H1 (cell line): ENCODE results near the gene FBN2. TPM values are rescaled to one million over a fixed set of nuclear protein-coding genes. Genes with fewer than 3 reads are reported as not detected.

Source experiments
- CTCF ChIA-PET: fragments of 300-600 bp; sonication (Branson Sonifier 250); formaldehyde crosslinking; loops from one replicate; lab custom pipeline; 2021; ENCODE audit not compliant: partially characterized antibody; lab: Charles Lee
- POLR2A ChIA-PET: fragments of 300-600 bp; sonication (Branson Sonifier 250); formaldehyde crosslinking; loops from one replicate; lab custom pipeline; 2021; ENCODE audit warnings: inconsistent platforms; ENCODE audit not compliant: partially characterized antibody; lab: Charles Lee
- DNase-seq, 2 experiments: peaks; one replicate each; pipeline versions ENCODE4 v3.0.0 to v3.0.0-alpha.2; 2010 to 2022; ENCODE audit warnings: low spot score in 2 of 2, low read depth in 1 of 2, mixed read lengths in 1 of 2
- FAIRE-seq: peaks from 2 replicates; lab custom pipeline; 2011; peaks lifted over from hg19 to GRCh38; lab: Jason Lieb, UNC
- H2AFZ ChIP-seq: 2 replicates; pipeline ENCODE4 v1.8.1; 2012; ENCODE audit warnings: low read length, inconsistent platforms
- H2AK5ac ChIP-seq: 2 replicates; pipeline ENCODE4 v1.6.1; 2013; ENCODE audit warnings: low read depth, low read length
- H2BK120ac ChIP-seq: replicated peaks from 2 replicates; pipeline ENCODE3; 2013; ENCODE audit warnings: low read depth, low read length, inconsistent platforms
- H2BK12ac ChIP-seq: 2 replicates; pipeline ENCODE4 v1.6.1; 2013; ENCODE audit warnings: low read depth, low read length
- H2BK15ac ChIP-seq: 2 replicates; pipeline ENCODE4 v1.6.1; 2013; ENCODE audit warnings: low read length
- H2BK20ac ChIP-seq: 2 replicates; pipeline ENCODE4 v1.6.1; 2013; ENCODE audit warnings: low read length
- H2BK5ac ChIP-seq: 2 replicates; pipeline ENCODE4 v1.6.1; 2013; ENCODE audit warnings: low read depth, low read length
- H3K14ac ChIP-seq: 2 replicates; pipeline ENCODE4 v1.6.1; 2013; ENCODE audit warnings: inconsistent platforms; ENCODE audit not compliant: insufficient read length
- H3K18ac ChIP-seq: 2 replicates; pipeline ENCODE4 v1.6.1; 2013; ENCODE audit warnings: low read length; ENCODE audit errors: extremely low read depth
- H3K23ac ChIP-seq: 2 replicates; pipeline ENCODE4 v1.6.1; 2013; ENCODE audit warnings: inconsistent platforms; ENCODE audit not compliant: insufficient read length
- H3K23me2 ChIP-seq: 2 replicates; pipeline ENCODE4 v1.6.1; 2013; ENCODE audit warnings: low read depth, low read length
- H3K27ac ChIP-seq: 2 replicates; pipeline ENCODE4 v1.6.1; 2011; ENCODE audit warnings: low read depth, low read length, inconsistent platforms
- H3K27me3 ChIP-seq, 4 experiments: replicated peaks in 1 of 4; 1 replicate in 1 of 4; 2 replicates in 3 of 4; pipeline versions ENCODE4 v1.6.1 to v1.8.1; 2011 to 2013; ENCODE audit warnings: low read length in 3 of 4, mild to moderate bottlenecking in 3 of 4, inconsistent platforms in 2 of 4, mixed read lengths in 2 of 4, moderate library complexity in 1 of 4; ENCODE audit not compliant: control insufficient read depth in 3 of 4, insufficient read depth in 3 of 4; ENCODE audit errors: extremely low read depth in 1 of 4
- H3K36me3 ChIP-seq, 4 experiments: 2 replicates each; pipeline versions ENCODE4 v1.6.1 to v1.8.1; 2011 to 2013; ENCODE audit warnings: mild to moderate bottlenecking in 4 of 4, low read length in 3 of 4, moderate library complexity in 2 of 4, control low read depth in 1 of 4, inconsistent platforms in 1 of 4; ENCODE audit not compliant: insufficient read depth in 4 of 4, control insufficient read depth in 2 of 4
- H3K4ac ChIP-seq: replicated peaks from 2 replicates; pipeline ENCODE3; 2013; ENCODE audit warnings: low read length, low read depth, mixed read lengths, inconsistent platforms; ENCODE audit not compliant: insufficient read length
- H3K4me1 ChIP-seq, 4 experiments: replicated peaks in 1 of 4; 1 replicate in 1 of 4; 2 replicates in 3 of 4; pipeline versions ENCODE4 v1.6.1 to v1.8.1; 2011 to 2013; ENCODE audit warnings: low read length in 3 of 4, inconsistent platforms in 2 of 4, mixed read lengths in 1 of 4; ENCODE audit not compliant: insufficient read depth in 4 of 4, control insufficient read depth in 3 of 4
- H3K4me2 ChIP-seq, 2 experiments: 2 replicates each; pipeline versions ENCODE4 v1.6.1 to v1.8.1; 2011 to 2013; ENCODE audit warnings: low read depth in 2 of 2, low read length in 2 of 2, control low read depth in 1 of 2, inconsistent platforms in 1 of 2, mild to moderate bottlenecking in 1 of 2; ENCODE audit not compliant: insufficient read depth in 1 of 2
- H3K4me3 ChIP-seq, 4 experiments: fragments of 200-600, 300-600 bp in 1 of 4; sonication (generic), shearing (Covaris generic), sonication (Bioruptor Twin) in 1 of 4; 2 replicates each; pipeline versions ENCODE4 v1.5.1 to v1.8.1; 2011 to 2016; ENCODE audit warnings: low read length in 4 of 4, low read depth in 3 of 4, control low read depth in 2 of 4, inconsistent platforms in 2 of 4, mild to moderate bottlenecking in 2 of 4, mixed read lengths in 1 of 4, moderate library complexity in 1 of 4; ENCODE audit not compliant: insufficient read depth in 2 of 4; ENCODE audit errors: extremely low read depth in 1 of 4
- H3K56ac ChIP-seq: replicated peaks from 2 replicates; pipeline ENCODE3; 2013; ENCODE audit warnings: low read depth, mild to moderate bottlenecking, mixed read lengths, low read length, inconsistent platforms; ENCODE audit not compliant: insufficient read length
- H3K79me1 ChIP-seq: 2 replicates; pipeline ENCODE4 v1.6.1; 2013; ENCODE audit warnings: low read depth, low read length, control low read depth
- H3K79me2 ChIP-seq, 2 experiments: 2 replicates each; pipeline versions ENCODE4 v1.6.1 to v1.8.1; 2012 to 2013; ENCODE audit warnings: low read length in 2 of 2, mild to moderate bottlenecking in 2 of 2, inconsistent platforms in 1 of 2; ENCODE audit not compliant: insufficient read depth in 2 of 2, control insufficient read depth in 1 of 2
- H3K9ac ChIP-seq, 4 experiments: replicated peaks in 1 of 4; 1 replicate in 1 of 4; 2 replicates in 3 of 4; pipeline versions ENCODE4 v1.6.1 to v1.8.1; 2011 to 2013; ENCODE audit warnings: low read depth in 3 of 4, low read length in 3 of 4, control low read depth in 2 of 4, mild to moderate bottlenecking in 2 of 4, moderate library complexity in 2 of 4, inconsistent platforms in 1 of 4; ENCODE audit errors: extremely low read depth in 1 of 4
- H3K9me3 ChIP-seq, 2 experiments: 2 replicates each; pipeline versions ENCODE4 v1.6.1 to v1.8.1; 2012 to 2013; ENCODE audit warnings: mild to moderate bottlenecking in 2 of 2, moderate library complexity in 2 of 2, control low read depth in 1 of 2, inconsistent platforms in 1 of 2, low read depth in 1 of 2, low read length in 1 of 2, mixed read lengths in 1 of 2; ENCODE audit not compliant: insufficient read depth in 2 of 2
- H4K20me1 ChIP-seq, 2 experiments: replicated peaks in 1 of 2; 2 replicates each; pipeline versions ENCODE3 to v1.8.1; 2011 to 2013; ENCODE audit warnings: inconsistent platforms in 2 of 2, low read length in 2 of 2, mild to moderate bottlenecking in 1 of 2; ENCODE audit not compliant: insufficient read depth in 2 of 2, control insufficient read depth in 1 of 2
- H4K5ac ChIP-seq: 2 replicates; pipeline ENCODE4 v1.6.1; 2013; ENCODE audit warnings: low read length, low read depth, mixed read lengths, inconsistent platforms; ENCODE audit not compliant: insufficient read length
- H4K8ac ChIP-seq: 2 replicates; pipeline ENCODE4 v1.8.0; 2013; ENCODE audit warnings: mild to moderate bottlenecking, moderate library complexity, low read length, inconsistent platforms; ENCODE audit not compliant: insufficient read depth; ENCODE audit errors: extremely low read depth
- H4K91ac ChIP-seq: replicated peaks from 2 replicates; pipeline ENCODE3; 2013; ENCODE audit warnings: low read length, mixed read lengths, inconsistent platforms; ENCODE audit not compliant: insufficient read length
- ASH2L ChIP-seq: fragments of 200-600, 300-600 bp; sonication (generic); IDR thresholded peaks from one replicate; pipeline ENCODE4 v1.7.1; 2017; ENCODE audit warnings: low read length
- ATF2 ChIP-seq: IDR thresholded peaks from 2 replicates; pipeline ENCODE4 v1.6.1; 2012; ENCODE audit warnings: low read length, inconsistent platforms
- CHD1 ChIP-seq: IDR thresholded peaks from 2 replicates; pipeline ENCODE4 v1.6.1; 2012; ENCODE audit warnings: low read depth, low read length, improper control_type of control experiment
- EZH2 ChIP-seq: fragments of 200-600 bp; sonication (generic); IDR thresholded peaks from 2 replicates; pipeline ENCODE4 v1.7.1; 2012; ENCODE audit warnings: low read depth, mild to moderate bottlenecking, moderate library complexity, low read length, inconsistent platforms; ENCODE audit not compliant: severe bottlenecking
- HDAC6 ChIP-seq: IDR thresholded peaks from one replicate; pipeline ENCODE4 v1.7.1; 2012; ENCODE audit warnings: low read depth, mild to moderate bottlenecking, inconsistent platforms, low read length, moderate library complexity
- JUND ChIP-seq: IDR thresholded peaks from 2 replicates; pipeline ENCODE4 v1.6.1; 2011; ENCODE audit warnings: mild to moderate bottlenecking, improper control_type of control experiment, low read length
- MAX ChIP-seq: IDR thresholded peaks from 2 replicates; pipeline ENCODE4 v1.6.1; 2012; ENCODE audit warnings: inconsistent platforms
- NRF1 ChIP-seq: IDR thresholded peaks from 2 replicates; pipeline ENCODE4 v1.6.1; 2011; ENCODE audit warnings: mild to moderate bottlenecking, low read depth, low read length, improper control_type of control experiment
- PHF8 ChIP-seq: fragments of 200-600 bp; sonication (generic); conservative IDR thresholded peaks from 2 replicates; pipeline ENCODE4 v1.7.1; 2012; ENCODE audit warnings: low read depth, mild to moderate bottlenecking, inconsistent platforms, low read length, moderate library complexity
- POLR2A ChIP-seq, 2 experiments: IDR thresholded peaks; 1 replicate in 1 of 2; 2 replicates in 1 of 2; pipeline ENCODE4 v1.6.1; 2011; ENCODE audit warnings: low read depth in 2 of 2, low read length in 2 of 2, mild to moderate bottlenecking in 2 of 2; ENCODE audit errors: control extremely low read depth in 1 of 2
- POLR2AphosphoS5 ChIP-seq: IDR thresholded peaks from 2 replicates; pipeline ENCODE4 v1.6.1; 2011; ENCODE audit warnings: low read depth, low read length
- POU5F1 ChIP-seq: IDR thresholded peaks from 2 replicates; pipeline ENCODE4 v1.6.1; 2011; ENCODE audit warnings: low read depth, mild to moderate bottlenecking, low read length, moderate library complexity
- RXRA ChIP-seq: IDR thresholded peaks from 2 replicates; pipeline ENCODE4 v1.6.1; 2011; ENCODE audit warnings: low read depth, mild to moderate bottlenecking, low read length, moderate library complexity; ENCODE audit not compliant: insufficient read depth
- SAP30 ChIP-seq: fragments of 300-600 bp; sonication (generic); IDR thresholded peaks from 2 replicates; pipeline ENCODE4 v1.7.1; 2012; ENCODE audit warnings: low read length, moderate library complexity, mild to moderate bottlenecking, inconsistent platforms; ENCODE audit not compliant: insufficient read depth, insufficient replicate concordance
- SRF ChIP-seq: IDR thresholded peaks from 2 replicates; pipeline ENCODE4 v1.6.1; 2011; ENCODE audit warnings: mild to moderate bottlenecking, low read depth, low read length, moderate library complexity
- polyA plus RNA-seq, 7 experiments: library from polyadenylated mRNA; depleted of rRNA in 3 of 7; stranded (reverse) in 5 of 7; unstranded in 2 of 7; fragments of >200 nt in 5 of 7; fragments of 200-250 nt in 2 of 7; gene quantifications; 1 replicate in 5 of 7; 2 replicates in 1 of 7; 4 replicates in 1 of 7; pipeline versions ENCODE4 v1.2.1 to v1.2.3, GENCODE V29; 2011 to 2013; ENCODE audit warnings: missing spikeins in 2 of 7, mixed read lengths in 2 of 7
- total RNA-seq: library from RNA; stranded (reverse); fragmentation: NEBNext Ultra II Directional; extraction: Animal tissue kit (Norgen Biotek cat#: 25700); gene quantifications from 2 replicates; pipeline ENCODE4 v1.2.1, GENCODE V29; 2021

Gene FBN2
- total and polyA plus RNA-seq, 2 of the 8 experiments (the other 6 are each of a cell fraction or from before 2014, with no cell fraction given) = 14.1 to 16.3 TPM

GRCh38 chr5:128527077-128527476, 11.0 kb downstream of the FBN2 start:
- Histone ChIP-seq H3K18ac (no peak overlapping the region), H2BK20ac (no peak overlapping the region), H4K20me1 (no peaks in the 10 kb centered on the region), H4K8ac (no peak overlapping the region), H2AK5ac (no peak overlapping the region), H3K23ac (no peak overlapping the region), H3K9me3 (no peaks in the 10 kb centered on the region), H2BK12ac (no peak overlapping the region), H2AFZ (no peak overlapping the region), H2BK120ac (no peak overlapping the region), H3K56ac (no peak overlapping the region), H3K4me1 (no peaks in the 10 kb centered on the region), H3K4me2 (no peak overlapping the region), H4K5ac (no peak overlapping the region), H3K9ac (no peak overlapping the region), H3K36me3 (peaks cover 0 to 2% (median 0%) of the 10 kb centered on the region in 4 experiments; a peak in 2 of 8 replicates), H3K23me2 (no peaks in the 10 kb centered on the region), H3K79me1 (no peaks in the 10 kb centered on the region), H3K27me3 (no peaks in the 10 kb centered on the region), H3K14ac (no peak overlapping the region), H3K79me2 (no peaks in the 10 kb centered on the region), H3K4ac (no peak overlapping the region), H3K4me3 (no peak overlapping the region), H2BK15ac (no peak overlapping the region), H2BK5ac (no peak overlapping the region), H4K91ac (no peak overlapping the region), H3K27ac (no peak overlapping the region)
- FAIRE-seq (no peak), DNase-seq (no peak)
- ChIA-PET CTCF (interaction anchor here (0.6 kb wide), 1 partner anchor 16 kb away, joined by 3 read pairs; no protein-coding TSS in a partner anchor), POLR2A (no interaction called here)
- TF ChIP-seq MAX = no peak
- TF ChIP-seq POLR2AphosphoS5 = no peak
- TF ChIP-seq NRF1 = no peak
- TF ChIP-seq ASH2L = no peak
- TF ChIP-seq JUND = no peak
- TF ChIP-seq CHD1 = no peak
- no peak for TF ChIP-seq POU5F1
- no peak for TF ChIP-seq HDAC6
- TF ChIP-seq ATF2 = no peak
- no peak for TF ChIP-seq SAP30
- TF ChIP-seq SRF = no peak
- TF ChIP-seq RXRA = no peak
- no peak for TF ChIP-seq PHF8
- no peak for TF ChIP-seq EZH2
- no peak for TF ChIP-seq POLR2A (IDR thresholded peaks at IDR 0.05; ENCODE audit: control extremely low read depth in 1 of 2, low read depth in 2 of 2, low read length in 2 of 2)
